Sigmoid colon (tissue), 4 donors: ENCODE results near the gene BTBD7.

Experiments used
- EP300 ChIP-seq, 4 donors: sonication (generic); formaldehyde crosslinking; IDR thresholded peaks; one replicate each; pipeline ENCODE4 v1.6.1; 2017; ENCODE audit warnings: antibody characterized with exemption in 4 of 4
- POLR2A ChIP-seq, 2 donors: fragments of 450-650 bp; IDR thresholded peaks; one replicate each; pipeline ENCODE4 v1.6.1; 2016; ENCODE audit warnings: antibody characterized with exemption in 2 of 2, mild to moderate bottlenecking in 2 of 2, moderate library complexity in 2 of 2

- TF ChIP-seq EP300 (IDR thresholded peaks at IDR 0.05): no peak
- TF ChIP-seq POLR2A (IDR thresholded peaks at IDR 0.05): no peak
Measured at GRCh38 chr14:93230539-93230938, 102.3 kb downstream of the BTBD7 start.
